GM18526 (cell line): ENCODE measurements around the gene CEP85L.
A peak's percentile ranks its signal among the peaks of the same experiment; 100 is the strongest.

Experiments used
- POLR2A ChIP-seq: IDR thresholded peaks from 3 replicates; pipeline ENCODE4 v1.6.1; 2011; ENCODE audit not compliant: insufficient read length; ENCODE audit errors: extremely low read depth

Gene CEP85L

GRCh38 chr6:118651282-118652050, at the start of gene CEP85L:
CEP85L (minus strand) TSS chr6:118651591; CDS start chr6:118651269, 322 bp downstream.
- peak; percentile 69 for TF ChIP-seq POLR2A

GRCh38 chr6:118700531-118700930, 49.1 kb upstream of the CEP85L start:
- TF ChIP-seq POLR2A: no peak

GRCh38 chr6:118697554-118697953, 46.2 kb upstream of the CEP85L start:
- no peak for TF ChIP-seq POLR2A

GRCh38 chr6:118696271-118696670, 44.9 kb upstream of the CEP85L start:
- TF ChIP-seq POLR2A: no peak

- no peak for TF ChIP-seq POLR2A
Observed at GRCh38 chr6:118693562-118693961, 42.2 kb upstream of the CEP85L start.

- TF ChIP-seq POLR2A: no peak
Observed at GRCh38 chr6:118685823-118686449, 34.5 kb upstream of the CEP85L start.

GRCh38 chr6:118683881-118684872, 32.8 kb upstream of the CEP85L start:
- TF ChIP-seq POLR2A: no peak

- TF ChIP-seq POLR2A: no peak
Observed at GRCh38 chr6:118680452-118681095, 29.2 kb upstream of the CEP85L start.

GRCh38 chr6:118679327-118679901, 28.0 kb upstream of the CEP85L start:
- TF ChIP-seq POLR2A: no peak

GRCh38 chr6:118678866-118679265, 27.5 kb upstream of the CEP85L start:
- TF ChIP-seq POLR2A: no peak

GRCh38 chr6:118677193-118677592, 25.8 kb upstream of the CEP85L start:
- TF ChIP-seq POLR2A: no peak

GRCh38 chr6:118675225-118675624, 23.8 kb upstream of the CEP85L start:
- TF ChIP-seq POLR2A: no peak

GRCh38 chr6:118674772-118675171, 23.4 kb upstream of the CEP85L start:
- TF ChIP-seq POLR2A: no peak

- no peak for TF ChIP-seq POLR2A
Observed at GRCh38 chr6:118672678-118673077, 21.3 kb upstream of the CEP85L start.

- no peak for TF ChIP-seq POLR2A
Observed at GRCh38 chr6:118669561-118669960, 18.2 kb upstream of the CEP85L start.
